LNCAP (cell line): Measurements from ENCODE around the gene ZC2HC1B.

ENCODE experiments used
- CTCF ChIP-seq: fragments of 450-650 bp; IDR thresholded peaks from 2 replicates; pipeline ENCODE4 v1.5.1; 2017; ENCODE audit warnings: mild to moderate bottlenecking

ZC2HC1B gene

GRCh38 chr6:143857651-143858050, 6.6 kb upstream of the ZC2HC1B start:
- no peak for TF ChIP-seq CTCF

- no peak for TF ChIP-seq CTCF
Observed at GRCh38 chr6:143859891-143860660, 4.2 kb upstream of the ZC2HC1B start.

- no peak for TF ChIP-seq CTCF
Observed at GRCh38 chr6:143863771-143864170, 503 bp upstream of the ZC2HC1B start.

- TF ChIP-seq CTCF, result no peak
Observed at GRCh38 chr6:143867236-143867635, 3.0 kb downstream of the ZC2HC1B start.

- no peak for TF ChIP-seq CTCF
Observed at GRCh38 chr6:143872201-143872600, 7.9 kb downstream of the ZC2HC1B start.

- TF ChIP-seq CTCF, result no peak
Observed at GRCh38 chr6:143877584-143878271, 13.5 kb downstream of the ZC2HC1B start.

- TF ChIP-seq CTCF, result no peak
Observed at GRCh38 chr6:143878272-143878760, 14.0 kb downstream of the ZC2HC1B start.
